HG03354 (cell line): ENCODE results near the gene ZNF853.
A peak's percentile ranks its signal among the peaks of the same experiment; 100 is the strongest.
"Not testable (repeated sequence)": the region's sequence is repeated elsewhere in the genome, so short reads cannot be mapped to it uniquely, and the experiment has no call there.

Source experiments
- ATAC-seq: cut with Tn5 transposase; IDR thresholded peaks from one replicate; pipeline ENCODE4 v1.9.1; 2021; ENCODE audit warnings: mild to moderate bottlenecking; ENCODE audit not compliant: unreplicated experiment, poor library complexity, severe bottlenecking

ZNF853 gene

GRCh38 chr7:6634021-6634420 lies 18.6 kb downstream of the ZNF853 start:
- no peak for ATAC-seq

GRCh38 chr7:6634971-6635370 lies 19.6 kb downstream of the ZNF853 start:
- ATAC-seq, result not testable (repeated sequence)

GRCh38 chr7:6636741-6637543 lies 21.5 kb downstream of the ZNF853 start, which contains the start of gene ZNF316:
Gene ZNF316 (plus strand): TSS chr7:6637318. CDS start chr7:6642410, 5,092 bp downstream.
- peak; percentile 74 for ATAC-seq

GRCh38 chr7:6637544-6638229 lies 22.3 kb downstream of the ZNF853 start:
- ATAC-seq, result peak; percentile 91

- no peak for ATAC-seq
Measured at GRCh38 chr7:6639032-6639431, 23.6 kb downstream of the ZNF853 start.

GRCh38 chr7:6639627-6640026 lies 24.2 kb downstream of the ZNF853 start:
- ATAC-seq, result no peak

- no peak for ATAC-seq
Measured at GRCh38 chr7:6640246-6640721, 24.9 kb downstream of the ZNF853 start.

GRCh38 chr7:6641305-6642035 lies 26.1 kb downstream of the ZNF853 start:
- no peak for ATAC-seq

- ATAC-seq, result no peak
Measured at GRCh38 chr7:6642239-6642839, 26.9 kb downstream of the ZNF853 start.

- no peak for ATAC-seq
Measured at GRCh38 chr7:6642861-6643640, 27.6 kb downstream of the ZNF853 start.

- no peak for ATAC-seq
Measured at GRCh38 chr7:6643915-6644625, 28.7 kb downstream of the ZNF853 start.

GRCh38 chr7:6644728-6645127 lies 29.3 kb downstream of the ZNF853 start:
- no peak for ATAC-seq

- no peak for ATAC-seq
Measured at GRCh38 chr7:6646465-6646864, 31.1 kb downstream of the ZNF853 start.

- no peak for ATAC-seq
Measured at GRCh38 chr7:6647080-6647479, 31.7 kb downstream of the ZNF853 start.

GRCh38 chr7:6647541-6647940 lies 32.1 kb downstream of the ZNF853 start:
- no peak for ATAC-seq

- ATAC-seq, result no peak
Measured at GRCh38 chr7:6648066-6648814, 32.8 kb downstream of the ZNF853 start.

GRCh38 chr7:6648815-6649104 lies 33.4 kb downstream of the ZNF853 start:
- ATAC-seq, result no peak
